A549 (cell line): ENCODE results near the gene KDF1.

Experiments used
- BHLHE40 ChIP-seq: IDR thresholded peaks from 2 replicates; pipeline ENCODE4 v1.6.1; 2012; ENCODE audit warnings: low read depth, low read length, inconsistent platforms
- CBX2 ChIP-seq: fragments of 200-600 bp; sonication (generic); IDR thresholded peaks from 2 replicates; pipeline ENCODE4 v1.6.1; 2016; ENCODE audit warnings: low read depth, mild to moderate bottlenecking, borderline replicate concordance
- CTCF ChIP-seq: fragments of >200 bp; sonication (Bioruptor Twin); formaldehyde crosslinking; IDR thresholded peaks from 3 replicates; pipeline ENCODE4 v1.5.1; 2016
- EP300 ChIP-seq, 2 experiments: fragments of >200 bp; sonication (Bioruptor Twin); formaldehyde crosslinking; IDR thresholded peaks; 2 replicates in 1 of 2; 3 replicates in 1 of 2; pipeline ENCODE4 v1.6.1; 2016 to 2017
- HOXA7 ChIP-seq: fragments of 250-450 bp; sonication (Bioruptor Pico); IDR thresholded peaks from 2 replicates; pipeline ENCODE4 v1.5.0; 2020; ENCODE audit warnings: mild to moderate bottlenecking, moderate library complexity
- JUN ChIP-seq, 2 experiments: fragments of >200 bp; sonication (Bioruptor Twin); formaldehyde crosslinking; IDR thresholded peaks; 2 replicates in 1 of 2; 3 replicates in 1 of 2; pipeline ENCODE4 v1.6.1; 2016 to 2017
- KDM1A ChIP-seq: fragments of 200-600 bp; sonication (generic); IDR thresholded peaks from 2 replicates; pipeline ENCODE4 v1.6.1; 2016; ENCODE audit warnings: low read depth, mild to moderate bottlenecking
- MYC ChIP-seq: IDR thresholded peaks from 2 replicates; pipeline ENCODE4 v1.6.1; 2012; ENCODE audit warnings: mild to moderate bottlenecking, inconsistent platforms, low read length, improper control_type of control experiment, borderline replicate concordance
- POLR2A ChIP-seq: IDR thresholded peaks from 2 replicates; pipeline ENCODE4 v1.6.1; 2012; ENCODE audit warnings: mild to moderate bottlenecking, low read length
- USF2 ChIP-seq: fragments of 450-650 bp; IDR thresholded peaks from 2 replicates; pipeline ENCODE4 v1.6.1; 2014; ENCODE audit warnings: antibody characterized with exemption
- ZSCAN20 ChIP-seq: fragments of 250-450 bp; sonication (Bioruptor Pico); IDR thresholded peaks from 2 replicates; pipeline ENCODE4 v1.8.0; 2022; ENCODE audit warnings: mild to moderate bottlenecking, moderate library complexity
- TF ChIP-seq, protein P1 (sequence below): fragments of 200-600 bp; sonication (generic); IDR thresholded peaks from 2 replicates; pipeline ENCODE4 v1.6.1; 2016; ENCODE audit warnings: antibody characterized with exemption, mild to moderate bottlenecking, moderate library complexity
- TF ChIP-seq, protein P2 (sequence below): IDR thresholded peaks from 2 replicates; pipeline ENCODE4 v1.6.1; 2012

DNA sequence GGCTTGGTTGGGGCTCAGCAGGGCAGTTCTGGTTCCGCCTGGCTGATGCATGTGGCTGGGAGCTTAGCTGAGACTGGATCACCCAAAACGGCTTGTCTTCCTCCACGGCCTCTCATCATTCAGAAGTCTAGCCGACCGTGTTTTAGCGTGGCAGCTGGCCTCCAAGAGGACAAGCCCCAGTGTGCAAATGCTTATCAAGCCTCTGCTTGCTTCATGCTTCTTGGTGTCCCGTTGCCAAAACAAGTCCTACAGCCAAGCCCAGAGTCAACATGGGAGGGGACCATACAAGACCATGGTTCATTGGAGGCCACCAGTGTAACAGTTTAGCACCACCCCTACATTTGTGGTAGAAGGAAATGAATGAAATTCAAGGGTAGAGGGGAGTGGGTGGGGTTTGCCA is 10.5 kb upstream of the KDF1 start:
- TF ChIP-seq, protein P1, sequence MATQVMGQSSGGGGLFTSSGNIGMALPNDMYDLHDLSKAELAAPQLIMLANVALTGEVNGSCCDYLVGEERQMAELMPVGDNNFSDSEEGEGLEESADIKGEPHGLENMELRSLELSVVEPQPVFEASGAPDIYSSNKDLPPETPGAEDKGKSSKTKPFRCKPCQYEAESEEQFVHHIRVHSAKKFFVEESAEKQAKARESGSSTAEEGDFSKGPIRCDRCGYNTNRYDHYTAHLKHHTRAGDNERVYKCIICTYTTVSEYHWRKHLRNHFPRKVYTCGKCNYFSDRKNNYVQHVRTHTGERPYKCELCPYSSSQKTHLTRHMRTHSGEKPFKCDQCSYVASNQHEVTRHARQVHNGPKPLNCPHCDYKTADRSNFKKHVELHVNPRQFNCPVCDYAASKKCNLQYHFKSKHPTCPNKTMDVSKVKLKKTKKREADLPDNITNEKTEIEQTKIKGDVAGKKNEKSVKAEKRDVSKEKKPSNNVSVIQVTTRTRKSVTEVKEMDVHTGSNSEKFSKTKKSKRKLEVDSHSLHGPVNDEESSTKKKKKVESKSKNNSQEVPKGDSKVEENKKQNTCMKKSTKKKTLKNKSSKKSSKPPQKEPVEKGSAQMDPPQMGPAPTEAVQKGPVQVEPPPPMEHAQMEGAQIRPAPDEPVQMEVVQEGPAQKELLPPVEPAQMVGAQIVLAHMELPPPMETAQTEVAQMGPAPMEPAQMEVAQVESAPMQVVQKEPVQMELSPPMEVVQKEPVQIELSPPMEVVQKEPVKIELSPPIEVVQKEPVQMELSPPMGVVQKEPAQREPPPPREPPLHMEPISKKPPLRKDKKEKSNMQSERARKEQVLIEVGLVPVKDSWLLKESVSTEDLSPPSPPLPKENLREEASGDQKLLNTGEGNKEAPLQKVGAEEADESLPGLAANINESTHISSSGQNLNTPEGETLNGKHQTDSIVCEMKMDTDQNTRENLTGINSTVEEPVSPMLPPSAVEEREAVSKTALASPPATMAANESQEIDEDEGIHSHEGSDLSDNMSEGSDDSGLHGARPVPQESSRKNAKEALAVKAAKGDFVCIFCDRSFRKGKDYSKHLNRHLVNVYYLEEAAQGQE = no peak
- TF ChIP-seq JUN (IDR thresholded peaks at IDR 0.05) = no peak
- TF ChIP-seq CTCF = no peak
- no peak for TF ChIP-seq HOXA7 (CRISPR knock-in tag)
- TF ChIP-seq EP300 (IDR thresholded peaks at IDR 0.05) = no peak
- TF ChIP-seq KDM1A = no peak
- no peak for TF ChIP-seq BHLHE40
- no peak for TF ChIP-seq CBX2
- no peak for TF ChIP-seq POLR2A
- TF ChIP-seq MYC = no peak
- no peak for TF ChIP-seq ZSCAN20 (CRISPR knock-in tag)
- TF ChIP-seq, protein P2, sequence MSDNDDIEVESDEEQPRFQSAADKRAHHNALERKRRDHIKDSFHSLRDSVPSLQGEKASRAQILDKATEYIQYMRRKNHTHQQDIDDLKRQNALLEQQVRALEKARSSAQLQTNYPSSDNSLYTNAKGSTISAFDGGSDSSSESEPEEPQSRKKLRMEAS = no peak
- TF ChIP-seq USF2 = no peak
